Osteoblast (primary cell): ENCODE results near the gene ZMYND19. TPM values are rescaled to one million over a fixed set of nuclear protein-coding genes. Genes with fewer than 3 reads are reported as not detected.

Experiments used
- DNase-seq: peaks from one replicate; pipeline ENCODE4 v3.0.0; 2011; ENCODE audit warnings: low spot score, mixed read lengths; ENCODE audit not compliant: insufficient read length; ENCODE audit errors: missing footprints
- H2AFZ ChIP-seq: 2 replicates; pipeline ENCODE4 v1.6.0; 2011; ENCODE audit warnings: mild to moderate bottlenecking, low read length
- H3K27ac ChIP-seq: 2 replicates; pipeline ENCODE4 v1.5.1; 2011; ENCODE audit warnings: mild to moderate bottlenecking, low read depth, low read length, moderate library complexity
- H3K27me3 ChIP-seq: 2 replicates; pipeline ENCODE4 v1.6.0; 2012; ENCODE audit warnings: mild to moderate bottlenecking, control low read depth, inconsistent platforms, low read length, moderate library complexity; ENCODE audit not compliant: insufficient read depth
- H3K36me3 ChIP-seq: 2 replicates; pipeline ENCODE4 v1.5.1; 2011; ENCODE audit warnings: mild to moderate bottlenecking, low read length, control low read depth, moderate library complexity; ENCODE audit not compliant: insufficient read depth
- H3K4me1 ChIP-seq: 2 replicates; pipeline ENCODE4 v1.5.1; 2011; ENCODE audit warnings: mild to moderate bottlenecking, low read length, control low read depth, moderate library complexity; ENCODE audit not compliant: insufficient read depth
- H3K4me2 ChIP-seq: 2 replicates; pipeline ENCODE4 v1.6.0; 2011; ENCODE audit warnings: mild to moderate bottlenecking, low read length; ENCODE audit not compliant: insufficient read depth
- H3K4me3 ChIP-seq: fragments of 200-600 bp; sonication (generic); 3 replicates; pipeline ENCODE4 v1.5.1; 2012; ENCODE audit warnings: mild to moderate bottlenecking, low read length, inconsistent platforms; ENCODE audit not compliant: insufficient read depth
- H3K79me2 ChIP-seq: 2 replicates; pipeline ENCODE4 v1.6.0; 2012; ENCODE audit warnings: mild to moderate bottlenecking, low read length, control low read depth, inconsistent platforms; ENCODE audit not compliant: insufficient read depth
- H3K9me3 ChIP-seq: 2 replicates; pipeline ENCODE4 v1.5.1; 2011; ENCODE audit warnings: low read depth, low read length, control low read depth
- H4K20me1 ChIP-seq: 2 replicates; pipeline ENCODE4 v1.6.0; 2012; ENCODE audit warnings: mild to moderate bottlenecking, low read length, control low read depth; ENCODE audit not compliant: insufficient read depth
- total RNA-seq: library from RNA; depleted of rRNA; stranded (reverse); fragments of >200 nt; gene quantifications from 2 replicates; pipeline ENCODE4 v1.2.3, GENCODE V29; 2012
- TF ChIP-seq, protein P1 (sequence below): IDR thresholded peaks from 2 replicates; pipeline ENCODE4 v1.5.1; 2011; ENCODE audit warnings: mild to moderate bottlenecking, low read depth, low read length, moderate library complexity; ENCODE audit errors: extremely low read depth

ZMYND19 gene
- 10.5 and 14.1 TPM in 2 replicates for total RNA-seq

DNA sequence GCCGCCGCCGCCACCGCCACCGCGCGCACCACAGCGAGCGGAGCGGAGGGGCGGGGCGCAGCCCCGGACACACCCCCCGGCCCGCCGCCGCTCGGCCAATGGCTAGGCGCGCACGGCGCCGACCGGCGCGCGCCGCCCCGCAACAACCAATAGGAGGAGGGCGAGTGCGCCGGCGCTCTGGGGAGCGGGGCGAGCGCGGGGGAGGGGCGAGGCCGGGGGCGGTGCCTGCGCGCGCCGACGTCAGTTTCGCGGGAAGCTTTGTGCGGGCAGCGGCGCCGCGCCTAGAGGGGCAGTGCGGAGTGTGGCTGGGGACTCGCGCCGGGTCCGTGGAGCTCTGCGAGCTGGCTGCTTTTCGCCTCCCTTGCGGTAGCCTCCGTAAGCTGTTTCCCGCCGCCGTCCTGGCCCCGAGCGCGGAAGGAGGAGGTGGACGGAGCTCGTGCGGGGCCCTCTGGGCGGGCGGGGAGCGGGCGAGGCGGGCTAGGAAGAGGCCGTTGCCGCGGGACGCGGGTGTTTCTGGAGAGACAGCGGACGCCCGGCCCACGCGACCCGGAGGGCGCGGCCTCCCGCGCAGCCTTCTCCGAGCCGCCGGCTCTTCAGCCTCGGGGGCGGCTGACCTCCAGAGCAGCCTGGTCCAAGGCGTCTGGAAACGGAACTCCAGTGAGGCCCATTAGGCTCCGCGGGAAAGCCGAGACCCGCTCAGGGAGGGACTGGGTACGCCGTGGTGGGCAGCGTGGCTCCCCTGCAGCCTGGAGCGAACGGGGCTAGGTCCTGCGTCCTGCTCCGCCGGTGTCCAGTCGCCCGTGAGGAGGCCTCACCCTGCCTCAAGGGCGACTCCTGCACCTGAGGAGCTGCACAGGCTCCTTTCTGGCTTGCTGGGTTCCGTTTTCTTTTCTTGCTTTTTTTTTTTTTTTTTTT, at the start of gene ZMYND19:
Gene ZMYND19 (minus strand): TSS at position 44 of the 915 bp plus-strand sequence. CDS start 249 bp downstream, outside the sequence.
- Histone ChIP-seq H3K27ac (peak within 1 kb of the TSS; percentile 33), H2AFZ (peak within 1 kb of the TSS; percentile 97), H3K4me2 (peak within 1 kb of the TSS; percentile 95), H3K9me3 (no peaks in the 10 kb centered on the region), H4K20me1 (peaks cover 17% of the 10 kb centered on the region), H3K4me3 (peak within 1 kb of the TSS; percentile 84), H3K4me1 (peaks cover 9% of the 10 kb centered on the region), H3K27me3 (no peaks in the 10 kb centered on the region), H3K36me3 (peaks cover 25% of the 10 kb centered on the region), H3K79me2 (peaks cover 33% of the 10 kb centered on the region)
- DNase-seq = peak; percentile 100
- TF ChIP-seq, protein P1, sequence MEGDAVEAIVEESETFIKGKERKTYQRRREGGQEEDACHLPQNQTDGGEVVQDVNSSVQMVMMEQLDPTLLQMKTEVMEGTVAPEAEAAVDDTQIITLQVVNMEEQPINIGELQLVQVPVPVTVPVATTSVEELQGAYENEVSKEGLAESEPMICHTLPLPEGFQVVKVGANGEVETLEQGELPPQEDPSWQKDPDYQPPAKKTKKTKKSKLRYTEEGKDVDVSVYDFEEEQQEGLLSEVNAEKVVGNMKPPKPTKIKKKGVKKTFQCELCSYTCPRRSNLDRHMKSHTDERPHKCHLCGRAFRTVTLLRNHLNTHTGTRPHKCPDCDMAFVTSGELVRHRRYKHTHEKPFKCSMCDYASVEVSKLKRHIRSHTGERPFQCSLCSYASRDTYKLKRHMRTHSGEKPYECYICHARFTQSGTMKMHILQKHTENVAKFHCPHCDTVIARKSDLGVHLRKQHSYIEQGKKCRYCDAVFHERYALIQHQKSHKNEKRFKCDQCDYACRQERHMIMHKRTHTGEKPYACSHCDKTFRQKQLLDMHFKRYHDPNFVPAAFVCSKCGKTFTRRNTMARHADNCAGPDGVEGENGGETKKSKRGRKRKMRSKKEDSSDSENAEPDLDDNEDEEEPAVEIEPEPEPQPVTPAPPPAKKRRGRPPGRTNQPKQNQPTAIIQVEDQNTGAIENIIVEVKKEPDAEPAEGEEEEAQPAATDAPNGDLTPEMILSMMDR = no peak

DNA sequence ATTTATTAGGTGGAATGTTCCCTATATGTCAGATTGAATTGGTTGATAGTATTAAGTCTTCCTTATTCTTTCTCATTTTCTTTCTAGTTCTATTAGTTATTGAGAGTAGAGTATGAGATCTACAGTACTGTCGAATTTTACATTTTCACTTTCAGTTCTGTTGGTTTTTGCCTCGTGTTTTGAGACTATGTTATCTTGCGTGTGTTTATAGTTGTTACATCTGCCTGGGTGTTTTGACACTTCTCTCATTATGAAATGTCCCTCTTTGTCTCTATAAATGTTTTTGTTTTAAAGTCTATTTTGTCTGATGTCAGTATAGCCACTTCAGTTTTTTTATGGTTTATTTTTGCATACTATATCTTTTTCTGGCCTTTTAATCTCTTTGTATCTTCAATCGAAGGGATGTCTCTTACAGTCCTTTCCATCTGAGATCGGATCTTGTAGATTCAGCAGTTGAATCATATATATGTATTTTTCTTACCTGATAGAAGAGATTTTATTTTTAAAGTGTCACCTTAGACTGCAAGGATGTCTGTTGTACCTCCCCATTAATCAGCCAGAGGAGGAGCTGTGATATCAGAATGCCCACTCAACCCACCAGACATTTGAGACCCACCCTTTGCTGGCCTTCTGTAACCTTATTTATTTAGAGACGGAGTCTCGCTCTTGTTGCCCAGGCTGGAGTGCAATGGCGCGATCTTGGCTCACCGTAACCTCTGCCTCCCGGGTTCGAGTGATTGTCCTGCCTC, 49.2 kb upstream of the ZMYND19 start:
- no peaks in the 10 kb centered on the region for H3K27me3 ChIP-seq
- peaks cover 3% of the 10 kb centered on the region for H3K36me3 ChIP-seq
- H4K20me1 ChIP-seq = peaks cover 30% of the 10 kb centered on the region
- H3K4me3 ChIP-seq = peak overlapping the region; percentile 27
- peak overlapping the region; percentile 1 for H3K27ac ChIP-seq
- TF ChIP-seq, protein P1 = no peak
- peak overlapping the region; percentile 67 for H3K4me2 ChIP-seq
- no peaks in the 10 kb centered on the region for H3K9me3 ChIP-seq
- DNase-seq = peak; percentile 73
- no peak overlapping the region for H2AFZ ChIP-seq
- H3K4me1 ChIP-seq = no peaks in the 10 kb centered on the region
- peaks cover 89% of the 10 kb centered on the region for H3K79me2 ChIP-seq

DNA sequence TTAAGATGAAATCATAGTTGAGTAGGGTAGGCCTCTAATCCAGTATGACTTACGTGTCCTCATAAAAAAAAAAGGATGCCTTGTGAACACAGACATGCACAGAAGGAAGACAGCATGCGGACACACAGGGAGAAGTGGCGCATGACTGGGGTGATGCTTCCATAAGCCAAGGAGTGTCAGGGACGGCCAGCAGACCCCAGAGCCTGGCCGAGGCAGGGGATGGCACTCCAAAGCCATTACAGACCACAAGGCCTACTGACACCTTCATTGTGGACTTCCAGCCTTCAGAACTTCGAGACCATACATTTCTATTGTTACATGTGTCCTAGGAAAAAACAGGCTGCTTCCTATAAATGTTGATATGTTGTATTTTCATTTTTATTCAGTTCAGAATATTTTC, 48.4 kb upstream of the ZMYND19 start:
- H4K20me1 ChIP-seq = peaks cover 27% of the 10 kb centered on the region

More for the DNA sequence above, 48.4 kb upstream of the ZMYND19 start:
- Histone ChIP-seq H3K36me3 (peaks cover 3% of the 10 kb centered on the region), H3K79me2 (peaks cover 90% of the 10 kb centered on the region), H2AFZ (no peak overlapping the region), H3K27me3 (no peaks in the 10 kb centered on the region), H3K27ac (no peak overlapping the region), H3K4me3 (no peak overlapping the region), H3K4me2 (peak overlapping the region; percentile 67), H3K9me3 (no peaks in the 10 kb centered on the region), H3K4me1 (no peaks in the 10 kb centered on the region)
- TF ChIP-seq, protein P1 = no peak
- peak; percentile 21 for DNase-seq
